CD8-positive, alpha-beta memory T cell (primary cell): ENCODE measurements around the gene WBP4. TPM values are rescaled to one million over a fixed set of nuclear protein-coding genes. Genes with fewer than 3 reads are reported as not detected.
A peak's percentile ranks its signal among the peaks of the same experiment; 100 is the strongest.

Source experiments
- CTCF ChIA-PET: fragments of 350-600 bp; sonication (Branson Sonifier 250); formaldehyde crosslinking; loops from one replicate; lab custom pipeline; 2021; ENCODE audit warnings: antibody characterized with exemption; lab: Charles Lee
- POLR2A ChIA-PET: fragments of 350-600 bp; sonication (Branson Sonifier 250); formaldehyde crosslinking; loops from one replicate; lab custom pipeline; 2021; ENCODE audit warnings: antibody characterized with exemption; lab: Charles Lee
- DNase-seq, 5 donors: peaks; one replicate each; pipeline versions ENCODE4 v3.0.0 to v3.0.0-alpha.2; 2020 to 2022; ENCODE audit warnings: mixed read lengths in 1 of 5
- H3K27ac ChIP-seq: one replicate; pipeline ENCODE4 v1.7.0; 2013; ENCODE audit warnings: low read depth, mild to moderate bottlenecking, low read length, moderate library complexity
- H3K27me3 ChIP-seq: 2 replicates; pipeline ENCODE4 v1.7.0; 2013; ENCODE audit warnings: low read length, mild to moderate bottlenecking; ENCODE audit not compliant: insufficient read depth, poor library complexity, severe bottlenecking
- H3K36me3 ChIP-seq: 2 replicates; pipeline ENCODE4 v1.7.0; 2013; ENCODE audit warnings: mild to moderate bottlenecking, low read length, moderate library complexity; ENCODE audit not compliant: insufficient read depth
- H3K4me1 ChIP-seq: 2 replicates; pipeline ENCODE4 v1.7.0; 2013; ENCODE audit warnings: mild to moderate bottlenecking, low read length, moderate library complexity; ENCODE audit not compliant: insufficient read depth
- H3K4me3 ChIP-seq: 2 replicates; pipeline ENCODE4 v1.7.0; 2013; ENCODE audit warnings: mild to moderate bottlenecking, low read length
- H3K9me3 ChIP-seq: 2 replicates; pipeline ENCODE4 v1.7.0; 2013; ENCODE audit warnings: mild to moderate bottlenecking, low read length
- H3K27ac Mint-ChIP-seq, 8 donors: one replicate each; pipeline ENCODE4 v1.8.0; 2020 to 2021; ENCODE audit warnings: mixed read lengths in 8 of 8, mild to moderate bottlenecking in 6 of 8, inconsistent platforms in 3 of 8, moderate library complexity in 3 of 8
- H3K27me3 Mint-ChIP-seq, 2 donors: one replicate each; pipeline ENCODE4 v1.8.0; 2020 to 2021; ENCODE audit warnings: mixed read lengths in 2 of 2, mild to moderate bottlenecking in 1 of 2, moderate library complexity in 1 of 2
- H3K36me3 Mint-ChIP-seq, 3 donors: one replicate each; pipeline ENCODE4 v1.8.0; 2020 to 2021; ENCODE audit warnings: mixed read lengths in 3 of 3, inconsistent platforms in 1 of 3, mild to moderate bottlenecking in 1 of 3
- H3K4me1 Mint-ChIP-seq, 3 donors: one replicate each; pipeline ENCODE4 v1.8.0; 2020 to 2021; ENCODE audit warnings: mixed read lengths in 3 of 3, inconsistent platforms in 1 of 3, mild to moderate bottlenecking in 1 of 3
- H3K4me3 Mint-ChIP-seq, 7 donors: one replicate each; pipeline ENCODE4 v1.8.0; 2020 to 2021; ENCODE audit warnings: mixed read lengths in 7 of 7, mild to moderate bottlenecking in 6 of 7, moderate library complexity in 4 of 7, inconsistent platforms in 2 of 7
- H3K9me3 Mint-ChIP-seq, 5 donors: one replicate each; pipeline ENCODE4 v1.8.0; 2020 to 2022; ENCODE audit warnings: mixed read lengths in 5 of 5, mild to moderate bottlenecking in 3 of 5, moderate library complexity in 2 of 5, inconsistent platforms in 1 of 5
- polyA plus RNA-seq: library from polyadenylated mRNA; unstranded; fragments of 300-500 nt; fragmentation: Illumina TruSeq; gene quantifications from one replicate; pipeline ENCODE4 v1.2.3, GENCODE V29; 2021
- total RNA-seq, 2 experiments: library from RNA; stranded (reverse); gene quantifications; one replicate each; pipeline ENCODE4 v1.2.3, GENCODE V29; 2021

The WBP4 gene
- total and polyA plus RNA-seq, 3 experiments from 2014 or later: 4.7 to 15.8 (median 15.5) TPM

DNA sequence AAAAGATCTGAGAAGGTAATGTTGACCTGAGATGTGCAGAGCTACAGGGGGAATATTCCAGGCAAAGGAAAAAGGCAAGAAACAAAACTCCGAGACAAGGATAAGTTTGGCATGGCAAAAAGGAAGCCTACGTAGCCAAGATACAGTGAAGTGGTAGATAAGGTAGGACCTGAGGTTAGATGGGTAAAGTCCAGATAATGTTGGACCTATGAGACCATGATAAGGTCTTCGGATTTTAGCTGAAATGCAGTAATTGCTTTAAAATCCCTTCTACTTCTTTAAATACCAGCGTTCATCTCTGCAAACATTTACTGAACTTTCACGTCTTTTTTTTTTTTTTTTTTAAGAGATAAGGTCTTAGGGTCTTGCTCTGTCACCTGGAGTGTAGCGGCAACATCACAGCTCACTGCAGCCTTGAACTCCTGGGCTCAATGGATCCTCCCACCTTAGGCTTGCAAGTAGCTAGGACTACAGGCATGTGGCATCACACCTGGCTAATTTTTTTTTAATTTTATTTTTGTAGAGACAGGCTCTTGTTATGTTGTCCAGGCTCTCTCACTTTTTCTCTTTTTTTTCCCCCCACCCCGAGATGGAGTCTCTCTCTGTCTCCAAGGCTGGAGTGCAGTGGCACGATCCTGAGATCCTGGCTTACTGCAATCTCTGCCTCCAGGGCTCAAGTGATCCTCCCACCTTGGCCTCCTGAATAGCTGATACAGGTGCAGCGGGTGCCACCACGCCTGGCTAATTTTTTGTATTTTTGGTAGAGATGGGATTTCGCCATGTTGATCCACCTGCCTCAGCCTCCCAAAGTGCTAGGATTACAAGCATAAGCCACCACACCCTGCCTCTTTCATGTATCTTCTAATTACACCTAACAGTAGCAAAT lies 4.2 kb upstream of the WBP4 start:
- Histone ChIP-seq H3K4me1 (peaks cover 27% of the 10 kb centered on the region), H3K36me3 (no peaks in the 10 kb centered on the region), H3K27me3 (no peaks in the 10 kb centered on the region), H3K27ac (no peak overlapping the region), H3K9me3 (no peaks in the 10 kb centered on the region), H3K4me3 (no peak overlapping the region)
- peaks cover 0 to 14% of the 10 kb centered on the region in 2 donors for H3K27me3 Mint-ChIP-seq
- ChIA-PET CTCF (interaction anchor here (0.7 to 2.0 kb wide), 5 partner anchors 17 to 1395 kb away, joined by 3 to 4 read pairs (median 3); no protein-coding TSS in a partner anchor), POLR2A (interaction anchor here (0.6 to 0.7 kb wide), 2 partner anchors 163 to 576 kb away, joined by 5 to 8 read pairs; no protein-coding TSS in a partner anchor)
- peaks cover 0 to 9% (median 4%) of the 10 kb centered on the region in 5 donors for H3K9me3 Mint-ChIP-seq
- H3K27ac Mint-ChIP-seq: peak overlapping the region in 5 of 8 donors; percentile 21 to 84 (median 69)
- H3K4me3 Mint-ChIP-seq: peak overlapping the region in 1 of 7 donors; percentile 66
- H3K4me1 Mint-ChIP-seq: peaks cover 39 to 58% (median 51%) of the 10 kb centered on the region in 3 donors
- no peak for DNase-seq
- H3K36me3 Mint-ChIP-seq: peaks cover 0 to 22% (median 2%) of the 10 kb centered on the region in 3 donors

DNA sequence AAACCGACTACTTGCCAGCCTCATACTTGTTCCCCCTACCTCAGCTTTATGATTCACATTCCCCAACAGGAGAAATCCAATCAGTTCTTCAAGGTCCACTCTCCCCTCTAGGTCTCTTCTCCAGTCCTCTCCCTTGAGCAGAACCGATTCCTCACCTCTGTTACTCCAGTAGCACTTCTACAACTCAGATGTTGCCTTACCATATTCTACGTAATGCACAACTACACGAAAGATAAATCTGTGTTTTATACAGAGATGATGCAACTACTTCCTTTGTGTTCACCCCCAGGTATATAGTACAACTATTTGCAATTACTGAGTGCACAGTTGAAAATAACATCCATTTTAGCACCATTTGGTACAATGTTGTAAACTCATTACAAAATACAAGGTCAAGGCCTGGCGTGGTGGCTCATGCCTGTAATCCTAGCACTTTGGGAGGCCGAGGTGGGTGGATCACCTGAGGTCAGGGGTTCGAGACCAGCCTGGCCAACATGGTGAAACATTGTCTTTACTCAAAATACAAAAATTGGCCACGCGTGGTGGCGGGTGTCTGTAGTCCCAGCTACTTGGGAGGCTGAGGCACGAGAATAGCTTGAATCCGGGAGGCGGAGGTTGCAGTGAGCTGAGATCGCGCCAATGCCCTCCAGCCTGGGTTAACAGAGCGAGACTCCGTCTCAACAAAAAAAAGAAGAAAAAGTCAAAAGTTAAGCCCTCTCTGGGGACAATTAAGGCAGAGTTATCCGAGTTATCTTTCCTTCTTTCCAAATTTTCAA lies 2.8 kb upstream of the WBP4 start:
- peaks cover 51 to 73% (median 66%) of the 10 kb centered on the region in 3 donors for H3K4me1 Mint-ChIP-seq
- ChIA-PET POLR2A (interaction anchor here (1.2 kb wide), 1 partner anchor 84 kb away, joined by 3 read pairs; no protein-coding TSS in a partner anchor), CTCF (interaction anchor here (1.8 to 3.5 kb wide), 4 partner anchors 80 to 164 kb away, joined by 3 to 23 read pairs (median 6); no protein-coding TSS in a partner anchor)
- peaks cover 35% of the 10 kb centered on the region for H3K4me1 ChIP-seq
- no peak for DNase-seq
- H3K9me3 ChIP-seq: no peaks in the 10 kb centered on the region
- H3K27ac ChIP-seq: peak overlapping the region; percentile 58
- peak overlapping the region in 5 of 7 donors; percentile 23 to 100 (median 97) for H3K4me3 Mint-ChIP-seq
- H3K27me3 ChIP-seq: no peaks in the 10 kb centered on the region
- H3K27ac Mint-ChIP-seq: peak overlapping the region in 5 of 8 donors; percentile 39 to 98 (median 84)
- H3K36me3 ChIP-seq: no peaks in the 10 kb centered on the region
- peaks cover 0 to 9% (median 4%) of the 10 kb centered on the region in 5 donors for H3K9me3 Mint-ChIP-seq
- peaks cover 0 to 24% (median 3%) of the 10 kb centered on the region in 3 donors for H3K36me3 Mint-ChIP-seq
- no peak overlapping the region for H3K4me3 ChIP-seq
- H3K27me3 Mint-ChIP-seq: peaks cover 0 to 14% of the 10 kb centered on the region in 2 donors

- H3K4me3 ChIP-seq: peak overlapping the region; percentile 98
- DNase-seq: no peak
- peaks cover 32% of the 10 kb centered on the region for H3K4me1 ChIP-seq
- no peaks in the 10 kb centered on the region for H3K36me3 ChIP-seq
- Mint-ChIP-seq H3K4me3 (peak overlapping the region; percentile 97 to 100 (median 100)), H3K27me3 (peaks cover 0 to 14% of the 10 kb centered on the region in 2 donors), H3K4me1 (peaks cover 49 to 70% (median 65%) of the 10 kb centered on the region in 3 donors), H3K27ac (peak overlapping the region; percentile 91 to 99 (median 98)), H3K36me3 (peaks cover 0 to 27% (median 5%) of the 10 kb centered on the region in 3 donors), H3K9me3 (peaks cover 0 to 9% (median 4%) of the 10 kb centered on the region in 5 donors)
- CTCF ChIA-PET: interaction anchor here (0.8 to 3.5 kb wide), 7 partner anchors 70 to 163 kb away, joined by 3 to 23 read pairs (median 7); no protein-coding TSS in a partner anchor
- H3K27me3 ChIP-seq: no peaks in the 10 kb centered on the region
- POLR2A ChIA-PET: interaction anchor here (1.2 to 2.7 kb wide), 3 partner anchors 40 to 125 kb away, joined by 3 to 31 read pairs (median 4); partner anchors contain the start of gene ELF1
- no peaks in the 10 kb centered on the region for H3K9me3 ChIP-seq
- H3K27ac ChIP-seq: peak overlapping the region; percentile 58
These were observed 1.7 kb upstream of the WBP4 start for GRCh38 chr13:41059456-41060081.

GRCh38 chr13:41060082-41060723 lies 1.1 kb upstream of the WBP4 start:
- peaks cover 26% of the 10 kb centered on the region for H3K4me1 ChIP-seq
- peaks cover 0 to 9% (median 4%) of the 10 kb centered on the region in 5 donors for H3K9me3 Mint-ChIP-seq
- peak overlapping the region; percentile 58 for H3K27ac ChIP-seq
- peaks cover 0 to 14% of the 10 kb centered on the region in 2 donors for H3K27me3 Mint-ChIP-seq
- peaks cover 43 to 67% (median 62%) of the 10 kb centered on the region in 3 donors for H3K4me1 Mint-ChIP-seq
- H3K4me3 ChIP-seq: peak overlapping the region; percentile 98
- H3K4me3 Mint-ChIP-seq: peak overlapping the region; percentile 97 to 100 (median 100)
- CTCF ChIA-PET: interaction anchor here (0.6 to 3.5 kb wide), 18 partner anchors 11 to 290 kb away, joined by 3 to 23 read pairs (median 3); partner anchors contain the start of gene ELF1
- no peaks in the 10 kb centered on the region for H3K9me3 ChIP-seq
- H3K27me3 ChIP-seq: no peaks in the 10 kb centered on the region
- H3K27ac Mint-ChIP-seq: peak overlapping the region; percentile 98 to 100 (median 99)
- DNase-seq: peak in 4 of 5 donors; percentile 61 to 77 (median 70)
- POLR2A ChIA-PET: interaction anchor here (1.0 to 2.7 kb wide), 13 partner anchors 9 to 139 kb away, joined by 3 to 31 read pairs (median 5); partner anchors contain the start of gene ELF1
- H3K36me3 ChIP-seq: no peaks in the 10 kb centered on the region
- peaks cover 0 to 33% (median 5%) of the 10 kb centered on the region in 3 donors for H3K36me3 Mint-ChIP-seq

DNA sequence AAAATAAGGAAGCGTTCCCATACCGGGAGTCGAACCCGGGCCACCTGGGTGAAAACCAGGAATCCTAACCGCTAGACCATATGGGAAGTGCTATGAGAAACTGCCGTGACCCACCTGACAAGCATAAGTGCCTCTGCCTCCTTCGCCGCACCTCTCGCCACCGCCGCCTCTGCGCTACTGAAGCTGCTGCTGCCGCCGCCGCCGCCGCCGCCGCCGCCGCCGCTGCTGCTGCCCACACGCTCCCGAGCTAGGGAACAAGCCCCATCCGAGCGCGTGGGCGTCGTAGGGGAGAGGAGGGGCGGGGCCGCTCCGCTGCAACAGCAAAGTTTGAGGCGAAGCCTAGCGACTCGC lies 610 bp upstream of the WBP4 start:
- Mint-ChIP-seq H3K36me3 (peaks cover 0 to 38% (median 5%) of the 10 kb centered on the region in 3 donors), H3K9me3 (peaks cover 0 to 9% (median 4%) of the 10 kb centered on the region in 5 donors), H3K4me3 (peak overlapping the region; percentile 97 to 100 (median 100)), H3K27ac (peak overlapping the region; percentile 98 to 100 (median 99)), H3K4me1 (peaks cover 41 to 69% (median 58%) of the 10 kb centered on the region in 3 donors), H3K27me3 (peaks cover 0 to 14% of the 10 kb centered on the region in 2 donors)
- ChIA-PET CTCF (interaction anchor here (0.6 to 3.5 kb wide), 22 partner anchors 8 to 290 kb away, joined by 3 to 23 read pairs (median 3); partner anchors contain the start of gene ELF1), POLR2A (interaction anchor here (0.9 to 2.7 kb wide), 13 partner anchors 9 to 139 kb away, joined by 3 to 31 read pairs (median 5); partner anchors contain the start of gene ELF1)
- Histone ChIP-seq H3K4me1 (peaks cover 24% of the 10 kb centered on the region), H3K9me3 (no peaks in the 10 kb centered on the region), H3K27me3 (no peaks in the 10 kb centered on the region), H3K27ac (peak overlapping the region; percentile 88), H3K4me3 (peak overlapping the region; percentile 98), H3K36me3 (no peaks in the 10 kb centered on the region)
- DNase-seq: peak in 4 of 5 donors; percentile 76 to 89 (median 81)

- Mint-ChIP-seq H3K27me3 (peaks cover 0 to 14% of the 10 kb centered on the region in 2 donors), H3K36me3 (peaks cover 0 to 50% (median 7%) of the 10 kb centered on the region in 3 donors), H3K9me3 (peaks cover 0 to 9% (median 4%) of the 10 kb centered on the region in 5 donors), H3K4me1 (peaks cover 36 to 61% (median 47%) of the 10 kb centered on the region in 3 donors), H3K27ac (peak overlapping the region; percentile 98 to 100 (median 99)), H3K4me3 (peak overlapping the region; percentile 97 to 100 (median 100))
- no peaks in the 10 kb centered on the region for H3K9me3 ChIP-seq
- H3K4me3 ChIP-seq: peak overlapping the region; percentile 98
- POLR2A ChIA-PET: interaction anchor here (1.6 to 2.7 kb wide), 4 partner anchors 43 to 140 kb away, joined by 5 to 31 read pairs (median 8); partner anchors contain the start of gene ELF1
- no peaks in the 10 kb centered on the region for H3K27me3 ChIP-seq
- H3K36me3 ChIP-seq: peaks cover 5% of the 10 kb centered on the region
- peaks cover 24% of the 10 kb centered on the region for H3K4me1 ChIP-seq
- H3K27ac ChIP-seq: peak overlapping the region; percentile 88
- CTCF ChIA-PET: interaction anchor here (1.2 to 3.5 kb wide), 6 partner anchors 9 to 140 kb away, joined by 3 to 23 read pairs (median 5); no protein-coding TSS in a partner anchor
- DNase-seq: peak in 1 of 5 donors; percentile 13
These were observed 867 bp downstream of the WBP4 start for GRCh38 chr13:41061914-41062837.
